ENCODE measurements around the gene MAG. TPM values are rescaled to one million over a fixed set of nuclear protein-coding genes. Genes with fewer than 3 reads are reported as not detected.
"Not testable (repeated sequence)": the region's sequence is repeated elsewhere in the genome, so short reads cannot be mapped to it uniquely, and the experiment has no call there.

The MAG gene
- total RNA-seq, 2 experiments from 2014 or later = 0.26 TPM; not detected in 1

GRCh38 chr19:35279985-35280821 is 11.8 kb upstream of the MAG start:
- ATAC-seq = no peak
- H3K27ac Mint-ChIP-seq = no peak overlapping the region

GRCh38 chr19:35281303-35281702 is 10.7 kb upstream of the MAG start:
- H3K4me3 Mint-ChIP-seq = no peak overlapping the region
- no peak for DNase-seq
- no peak for ATAC-seq
- no peaks in the 10 kb centered on the region for H3K4me1 Mint-ChIP-seq
- peaks cover 4% of the 10 kb centered on the region for H3K36me3 Mint-ChIP-seq
- H3K9me3 Mint-ChIP-seq (ENCODE audit: low read depth) = no peaks in the 10 kb centered on the region
- CTCF ChIA-PET = no interaction called here
- peaks cover 28% of the 10 kb centered on the region for H3K27me3 Mint-ChIP-seq
- H3K27ac Mint-ChIP-seq = no peak overlapping the region

More at GRCh38 chr19:35279985-35280821, 11.8 kb upstream of the MAG start:
- peaks cover 4% of the 10 kb centered on the region for H3K36me3 Mint-ChIP-seq
- H3K27me3 Mint-ChIP-seq = peaks cover 28% of the 10 kb centered on the region
- no peak for DNase-seq
- CTCF ChIA-PET = no interaction called here
- H3K9me3 Mint-ChIP-seq (ENCODE audit: low read depth) = no peaks in the 10 kb centered on the region
- H3K4me3 Mint-ChIP-seq = no peak overlapping the region
- H3K4me1 Mint-ChIP-seq = no peaks in the 10 kb centered on the region

GRCh38 chr19:35284153-35285094 is 7.5 kb upstream of the MAG start:
- no peak overlapping the region for H3K4me3 Mint-ChIP-seq
- CTCF ChIA-PET = interaction anchor here (1.7 kb wide), 1 partner anchor 10 kb away, joined by 5 read pairs; no protein-coding TSS in a partner anchor

GRCh38 chr19:35285095-35285449 is 6.9 kb upstream of the MAG start:
- Mint-ChIP-seq H3K4me1 (no peaks in the 10 kb centered on the region), H3K27ac (no peak overlapping the region), H3K4me3 (no peak overlapping the region), H3K9me3 (ENCODE audit: low read depth) (no peaks in the 10 kb centered on the region), H3K27me3 (peaks cover 28% of the 10 kb centered on the region), H3K36me3 (no peaks in the 10 kb centered on the region)
- no peak for DNase-seq
- CTCF ChIA-PET = interaction anchor here (1.7 kb wide), 1 partner anchor 11 kb away, joined by 5 read pairs; no protein-coding TSS in a partner anchor
- no peak for ATAC-seq

More at GRCh38 chr19:35284153-35285094, 7.5 kb upstream of the MAG start:
- ATAC-seq (no peak), DNase-seq (no peak)
- Mint-ChIP-seq H3K4me1 (no peaks in the 10 kb centered on the region), H3K36me3 (no peaks in the 10 kb centered on the region), H3K27ac (no peak overlapping the region), H3K9me3 (ENCODE audit: low read depth) (no peaks in the 10 kb centered on the region), H3K27me3 (peaks cover 28% of the 10 kb centered on the region)

GRCh38 chr19:35285465-35285864 is 6.5 kb upstream of the MAG start:
- H3K9me3 Mint-ChIP-seq (ENCODE audit: low read depth); H3K4me3 Mint-ChIP-seq; H3K4me1 Mint-ChIP-seq; CTCF ChIA-PET; H3K36me3 Mint-ChIP-seq; ATAC-seq; H3K27ac Mint-ChIP-seq; DNase-seq: not testable (repeated sequence)
- peaks cover 28% of the 10 kb centered on the region for H3K27me3 Mint-ChIP-seq

GRCh38 chr19:35286101-35286500 is 5.9 kb upstream of the MAG start:
- H3K36me3 Mint-ChIP-seq; H3K4me3 Mint-ChIP-seq; ATAC-seq; H3K4me1 Mint-ChIP-seq; DNase-seq; H3K9me3 Mint-ChIP-seq (ENCODE audit: low read depth); H3K27ac Mint-ChIP-seq; CTCF ChIA-PET: not testable (repeated sequence)
- H3K27me3 Mint-ChIP-seq = peaks cover 27% of the 10 kb centered on the region

- no peaks in the 10 kb centered on the region for H3K4me1 Mint-ChIP-seq
- ATAC-seq (no peak), DNase-seq (no peak)
- peaks cover 15% of the 10 kb centered on the region for H3K27me3 Mint-ChIP-seq
- no peak overlapping the region for H3K27ac Mint-ChIP-seq
- CTCF ChIA-PET = no interaction called here
- H3K9me3 Mint-ChIP-seq (ENCODE audit: low read depth) = no peaks in the 10 kb centered on the region
- H3K36me3 Mint-ChIP-seq = no peaks in the 10 kb centered on the region
- H3K4me3 Mint-ChIP-seq = no peak overlapping the region
Observed at GRCh38 chr19:35287713-35288112, 4.2 kb upstream of the MAG start.

GRCh38 chr19:35288331-35288730 is 3.6 kb upstream of the MAG start:
- DNase-seq (no peak), ATAC-seq (no peak)
- Mint-ChIP-seq H3K27ac (no peak overlapping the region), H3K4me3 (no peak overlapping the region), H3K4me1 (no peaks in the 10 kb centered on the region), H3K36me3 (no peaks in the 10 kb centered on the region), H3K9me3 (ENCODE audit: low read depth) (no peaks in the 10 kb centered on the region), H3K27me3 (peaks cover 9% of the 10 kb centered on the region)
- CTCF ChIA-PET = no interaction called here

GRCh38 chr19:35288906-35289305 is 3.1 kb upstream of the MAG start:
- H3K4me3 Mint-ChIP-seq = no peak overlapping the region
- CTCF ChIA-PET = no interaction called here
- ATAC-seq (no peak), DNase-seq (no peak)
- no peak overlapping the region for H3K27ac Mint-ChIP-seq
- peaks cover 6% of the 10 kb centered on the region for H3K27me3 Mint-ChIP-seq
- H3K36me3 Mint-ChIP-seq = no peaks in the 10 kb centered on the region
- no peaks in the 10 kb centered on the region for H3K9me3 Mint-ChIP-seq (ENCODE audit: low read depth)
- H3K4me1 Mint-ChIP-seq = no peaks in the 10 kb centered on the region

GRCh38 chr19:35290381-35291127 is 1.4 kb upstream of the MAG start:
- no peak for ATAC-seq

GRCh38 chr19:35291259-35291658 is 702 bp upstream of the MAG start:
- Mint-ChIP-seq H3K36me3 (no peaks in the 10 kb centered on the region), H3K4me3 (no peak overlapping the region), H3K4me1 (peaks cover 8% of the 10 kb centered on the region), H3K9me3 (ENCODE audit: low read depth) (no peaks in the 10 kb centered on the region), H3K27me3 (no peaks in the 10 kb centered on the region), H3K27ac (no peak overlapping the region)
- DNase-seq (no peak), ATAC-seq (no peak)
- CTCF ChIA-PET = no interaction called here

More at GRCh38 chr19:35290381-35291127, 1.4 kb upstream of the MAG start:
- no peak overlapping the region for H3K4me3 Mint-ChIP-seq
- no peaks in the 10 kb centered on the region for H3K9me3 Mint-ChIP-seq (ENCODE audit: low read depth)
- CTCF ChIA-PET = no interaction called here
- no peaks in the 10 kb centered on the region for H3K27me3 Mint-ChIP-seq
- H3K36me3 Mint-ChIP-seq = no peaks in the 10 kb centered on the region
- H3K27ac Mint-ChIP-seq = no peak overlapping the region
- peaks cover under 1% of the 10 kb centered on the region for H3K4me1 Mint-ChIP-seq
- no peak for DNase-seq

- Mint-ChIP-seq H3K27me3 (no peaks in the 10 kb centered on the region), H3K27ac (no peak overlapping the region), H3K4me3 (no peak overlapping the region), H3K9me3 (ENCODE audit: low read depth) (no peaks in the 10 kb centered on the region), H3K36me3 (no peaks in the 10 kb centered on the region), H3K4me1 (peaks cover 8% of the 10 kb centered on the region)
- CTCF ChIA-PET = no interaction called here
- DNase-seq (no peak), ATAC-seq (no peak)
Observed at GRCh38 chr19:35292421-35293362, 731 bp downstream of the MAG start.
